Measurements from ENCODE around the gene LMX1A.
A peak's percentile ranks its signal among the peaks of the same experiment; 100 is the strongest.

LMX1A gene

DNA sequence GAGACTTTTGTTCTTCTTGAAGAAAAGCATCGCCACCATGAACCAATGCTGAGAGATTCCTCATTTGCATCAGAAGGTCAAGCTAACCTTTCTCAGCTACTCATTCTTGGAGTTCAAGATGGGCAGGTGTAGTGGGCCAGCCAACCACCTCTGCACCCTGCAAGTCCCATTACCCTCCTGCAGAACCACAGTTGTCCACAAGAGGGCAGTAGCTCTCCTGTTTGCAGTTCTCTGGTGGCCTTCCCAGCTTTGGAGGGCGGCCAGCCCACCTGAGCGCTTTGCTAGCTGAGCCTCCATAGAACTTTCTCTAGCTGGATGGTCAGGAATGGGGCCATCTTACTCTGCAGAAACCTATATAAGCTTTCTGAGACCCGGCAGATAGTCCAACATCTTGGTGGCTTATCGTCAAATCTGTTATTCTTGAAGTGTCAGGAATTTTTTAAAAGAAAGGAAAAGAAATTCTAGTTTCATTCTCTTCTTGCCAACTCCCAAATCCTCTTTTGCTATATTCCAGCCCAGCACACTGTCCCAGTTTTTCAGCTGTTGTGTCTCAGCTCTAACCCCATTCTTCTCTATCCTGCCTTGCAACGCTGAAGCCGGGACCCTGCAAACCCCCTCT is 11.0 kb upstream of the LMX1A start:
- H3K4me1 ChIP-seq (ENCODE audit: control insufficient read depth in 5 of 5, insufficient read depth in 5 of 5, low read length in 5 of 5): peaks cover 2 to 21% (median 19%) of the 10 kb centered on the region in 5 donors

DNA sequence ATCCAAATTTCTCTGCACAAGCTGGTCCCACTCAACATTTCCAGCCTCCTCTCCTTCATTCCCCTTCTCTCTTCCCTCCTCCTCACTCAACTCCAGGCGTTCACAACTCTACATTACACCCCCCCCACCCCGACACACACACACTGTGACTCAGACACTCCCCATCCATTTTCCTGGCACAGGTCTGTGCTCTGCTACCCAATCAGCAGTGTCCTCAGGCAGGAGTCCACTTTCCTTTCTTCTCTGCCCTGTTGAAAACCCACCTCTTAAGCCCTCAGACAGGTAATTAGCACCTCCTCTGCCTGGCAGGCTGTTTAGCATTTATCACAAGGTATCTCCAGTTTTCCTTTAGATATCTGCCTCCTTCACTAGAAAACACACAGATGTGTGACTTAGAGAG is 8.8 kb upstream of the LMX1A start:
- Histone ChIP-seq H3K9me3 (ENCODE audit: control insufficient read depth in 5 of 5, low read length in 5 of 5) (no peaks in the 10 kb centered on the region), H3K27me3 (ENCODE audit: control insufficient read depth in 5 of 5, insufficient read depth in 4 of 5, low read length in 5 of 5) (peaks cover 0 to 9% (median 5%) of the 10 kb centered on the region in 5 donors), H3K9ac (ENCODE audit: low read length in 5 of 5) (no peak overlapping the region)

More for the DNA sequence above, 11.0 kb upstream of the LMX1A start:
- no peak overlapping the region for H3K27ac ChIP-seq (ENCODE audit: low read depth, low read length)
- H3K27me3 ChIP-seq (ENCODE audit: control insufficient read depth in 5 of 5, insufficient read depth in 4 of 5, low read length in 5 of 5): peaks cover 0 to 9% (median 2%) of the 10 kb centered on the region in 5 donors
- H3K9me3 ChIP-seq (ENCODE audit: control insufficient read depth in 5 of 5, low read length in 5 of 5): no peaks in the 10 kb centered on the region
- H3K36me3 ChIP-seq (ENCODE audit: control insufficient read depth in 5 of 5, insufficient read depth in 5 of 5, low read length in 5 of 5): no peaks in the 10 kb centered on the region
- no peak overlapping the region for H3K4me3 ChIP-seq (ENCODE audit: low read depth in 1 of 5, low read length in 5 of 5)
- H3K9ac ChIP-seq (ENCODE audit: low read length in 5 of 5): no peak overlapping the region

DNA sequence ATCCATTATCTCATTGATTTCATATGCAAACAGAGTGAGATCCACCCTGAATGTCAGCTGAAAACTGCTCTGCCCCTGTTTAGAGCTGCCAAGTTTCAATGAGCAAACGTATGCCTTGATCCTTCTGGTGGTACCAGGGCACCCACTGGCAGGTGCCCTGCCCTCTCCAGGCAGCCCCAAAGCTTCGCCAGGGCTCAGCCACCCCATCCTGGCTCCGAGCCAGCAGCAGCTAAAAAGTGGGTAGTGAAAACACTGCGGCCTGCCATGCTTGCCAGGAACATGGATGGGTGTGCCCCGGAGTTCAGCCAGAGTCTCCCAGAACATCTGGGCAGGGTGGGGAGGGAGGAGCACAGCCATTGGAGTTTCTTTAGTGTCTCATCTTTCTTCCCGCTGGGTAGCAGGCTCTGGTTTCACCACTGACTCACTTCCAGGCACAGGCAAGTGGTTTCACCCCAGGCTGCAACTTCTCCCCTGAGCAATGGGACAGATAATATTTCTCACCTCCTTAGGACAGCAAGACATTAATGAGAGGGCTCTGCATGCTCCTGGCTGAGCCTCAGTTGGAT is 8.1 kb upstream of the LMX1A start:
- peaks cover 0 to 10% (median 5%) of the 10 kb centered on the region in 5 donors for H3K27me3 ChIP-seq (ENCODE audit: control insufficient read depth in 5 of 5, insufficient read depth in 4 of 5, low read length in 5 of 5)
- H3K36me3 ChIP-seq (ENCODE audit: control insufficient read depth in 5 of 5, insufficient read depth in 5 of 5, low read length in 5 of 5): no peaks in the 10 kb centered on the region
- no peak overlapping the region for H3K9ac ChIP-seq (ENCODE audit: low read length in 5 of 5)
- peak overlapping the region; percentile 12 for H3K27ac ChIP-seq (ENCODE audit: low read depth, low read length)
- H3K4me3 ChIP-seq (ENCODE audit: low read depth in 1 of 5, low read length in 5 of 5): no peak overlapping the region
- no peaks in the 10 kb centered on the region for H3K9me3 ChIP-seq (ENCODE audit: control insufficient read depth in 5 of 5, low read length in 5 of 5)
- peaks cover 0 to 13% (median 8%) of the 10 kb centered on the region in 5 donors for H3K4me1 ChIP-seq (ENCODE audit: control insufficient read depth in 5 of 5, insufficient read depth in 5 of 5, low read length in 5 of 5)

More for the DNA sequence above, 8.8 kb upstream of the LMX1A start:
- peak overlapping the region; percentile 12 for H3K27ac ChIP-seq (ENCODE audit: low read depth, low read length)
- no peaks in the 10 kb centered on the region for H3K36me3 ChIP-seq (ENCODE audit: control insufficient read depth in 5 of 5, insufficient read depth in 5 of 5, low read length in 5 of 5)
- H3K4me1 ChIP-seq (ENCODE audit: control insufficient read depth in 5 of 5, insufficient read depth in 5 of 5, low read length in 5 of 5): peaks cover 0 to 13% (median 8%) of the 10 kb centered on the region in 5 donors
- H3K4me3 ChIP-seq (ENCODE audit: low read depth in 1 of 5, low read length in 5 of 5): no peak overlapping the region

DNA sequence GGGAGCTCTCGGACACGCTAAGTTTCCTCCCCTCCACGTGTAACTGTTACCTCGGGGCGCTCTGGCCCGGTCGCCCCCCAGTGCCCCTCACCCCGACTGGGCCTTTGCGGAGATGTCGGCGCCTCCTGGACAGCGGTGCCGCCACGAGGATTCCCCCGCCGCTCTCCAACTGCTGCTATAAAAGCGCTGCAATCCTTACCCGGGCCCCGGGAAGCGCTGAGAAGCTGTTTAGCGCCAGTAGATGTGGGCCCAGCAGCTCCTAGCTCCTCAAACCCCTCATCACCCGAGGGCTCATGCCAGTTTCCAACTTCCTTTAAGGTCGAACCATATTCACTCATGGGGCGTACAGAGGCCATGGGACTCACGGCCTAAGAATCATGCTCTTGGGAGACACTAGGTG is 361 bp upstream of the LMX1A start:
- Histone ChIP-seq H3K27ac (ENCODE audit: low read depth, low read length) (no peak overlapping the region), H3K4me3 (ENCODE audit: low read depth in 1 of 5, low read length in 5 of 5) (peak overlapping the region in 3 of 5 donors; percentile 26 to 69 (median 58)), H3K36me3 (ENCODE audit: control insufficient read depth in 5 of 5, insufficient read depth in 5 of 5, low read length in 5 of 5) (no peaks in the 10 kb centered on the region), H3K27me3 (ENCODE audit: control insufficient read depth in 5 of 5, insufficient read depth in 4 of 5, low read length in 5 of 5) (peaks cover 0 to 51% (median 30%) of the 10 kb centered on the region in 5 donors), H3K9ac (ENCODE audit: low read length in 5 of 5) (no peak overlapping the region), H3K9me3 (ENCODE audit: control insufficient read depth in 5 of 5, low read length in 5 of 5) (no peaks in the 10 kb centered on the region), H3K4me1 (ENCODE audit: control insufficient read depth in 5 of 5, insufficient read depth in 5 of 5, low read length in 5 of 5) (peaks cover 0 to 31% (median 21%) of the 10 kb centered on the region in 5 donors)

DNA sequence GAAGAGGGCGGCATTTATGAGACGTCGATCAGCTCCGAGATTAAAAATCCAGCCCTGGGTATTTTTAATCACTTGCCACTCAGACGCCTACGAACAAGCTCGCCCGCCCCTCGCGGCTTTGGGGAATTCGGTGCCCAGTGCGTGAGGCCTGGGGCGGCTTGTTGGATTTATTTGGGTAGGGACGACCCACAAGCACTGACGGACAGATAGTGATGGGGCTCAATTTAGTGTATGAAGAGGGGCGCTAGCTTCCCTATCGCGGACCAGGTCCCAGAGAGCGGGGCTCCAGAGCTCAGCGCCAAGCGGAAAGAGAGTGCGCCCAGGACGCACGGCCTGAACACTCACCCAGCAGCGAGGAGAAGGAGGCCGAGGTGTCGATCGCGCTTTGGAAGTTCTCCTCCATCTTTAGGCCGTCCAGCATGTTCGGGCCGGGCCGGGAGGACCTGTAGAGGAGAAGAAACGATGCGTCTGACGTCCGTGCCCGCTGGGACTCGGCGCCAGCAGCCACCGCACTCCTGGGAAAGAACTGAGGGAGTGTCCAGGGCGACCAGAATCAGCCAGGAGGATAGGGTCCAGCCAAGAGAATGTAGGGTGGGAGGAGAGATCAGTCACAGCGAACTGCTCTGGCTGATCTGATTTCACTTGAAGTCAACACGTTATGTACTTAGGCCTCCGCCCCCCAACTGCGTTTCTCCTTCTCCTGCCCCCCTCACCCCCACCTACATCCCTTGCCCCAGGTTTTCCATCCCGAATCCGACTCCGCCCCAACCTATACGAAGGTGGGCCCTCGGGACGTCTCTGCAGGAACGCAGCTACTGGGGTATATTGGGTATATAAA is 1.2 kb downstream of the LMX1A start:
- H3K27me3 ChIP-seq (ENCODE audit: control insufficient read depth in 5 of 5, insufficient read depth in 4 of 5, low read length in 5 of 5): peaks cover 0 to 58% (median 34%) of the 10 kb centered on the region in 5 donors
- peak overlapping the region in 1 of 5 donors; percentile 52 for H3K9ac ChIP-seq (ENCODE audit: low read length in 5 of 5)
- no peaks in the 10 kb centered on the region for H3K36me3 ChIP-seq (ENCODE audit: control insufficient read depth in 5 of 5, insufficient read depth in 5 of 5, low read length in 5 of 5)
- no peak overlapping the region for H3K27ac ChIP-seq (ENCODE audit: low read depth, low read length)
- no peaks in the 10 kb centered on the region for H3K9me3 ChIP-seq (ENCODE audit: control insufficient read depth in 5 of 5, low read length in 5 of 5)
- H3K4me3 ChIP-seq (ENCODE audit: low read depth in 1 of 5, low read length in 5 of 5): peak overlapping the region in 4 of 5 donors; percentile 58 to 74 (median 68)
- H3K4me1 ChIP-seq (ENCODE audit: control insufficient read depth in 5 of 5, insufficient read depth in 5 of 5, low read length in 5 of 5): peaks cover 0 to 31% (median 21%) of the 10 kb centered on the region in 5 donors

DNA sequence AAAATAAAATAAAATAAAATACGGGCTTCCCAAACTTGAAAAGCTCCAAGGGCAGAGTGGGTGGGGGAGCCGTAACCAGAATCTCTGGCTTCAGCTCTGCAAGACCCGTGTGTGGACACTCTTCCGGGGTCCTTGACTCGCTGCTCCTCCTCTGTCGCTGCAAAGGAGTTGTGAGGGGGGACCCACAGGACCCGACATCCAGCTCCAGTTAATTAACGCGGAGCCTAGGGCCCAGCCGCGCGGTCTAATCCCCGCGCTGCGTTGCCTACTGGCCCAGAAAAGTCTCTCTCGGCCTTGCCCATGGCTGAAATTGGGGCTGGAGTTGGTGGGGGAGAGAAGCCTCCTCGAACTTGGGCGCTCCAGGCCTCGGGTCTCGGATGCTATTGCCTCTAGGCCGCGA is 1.8 kb downstream of the LMX1A start:
- no peaks in the 10 kb centered on the region for H3K9me3 ChIP-seq (ENCODE audit: control insufficient read depth in 5 of 5, low read length in 5 of 5)
- peaks cover 0 to 64% (median 31%) of the 10 kb centered on the region in 5 donors for H3K27me3 ChIP-seq (ENCODE audit: control insufficient read depth in 5 of 5, insufficient read depth in 4 of 5, low read length in 5 of 5)
- no peak overlapping the region for H3K9ac ChIP-seq (ENCODE audit: low read length in 5 of 5)
- no peak overlapping the region for H3K4me3 ChIP-seq (ENCODE audit: low read depth in 1 of 5, low read length in 5 of 5)
- H3K27ac ChIP-seq (ENCODE audit: low read depth, low read length): no peak overlapping the region
- no peaks in the 10 kb centered on the region for H3K36me3 ChIP-seq (ENCODE audit: control insufficient read depth in 5 of 5, insufficient read depth in 5 of 5, low read length in 5 of 5)
- peaks cover 0 to 31% (median 21%) of the 10 kb centered on the region in 5 donors for H3K4me1 ChIP-seq (ENCODE audit: control insufficient read depth in 5 of 5, insufficient read depth in 5 of 5, low read length in 5 of 5)

DNA sequence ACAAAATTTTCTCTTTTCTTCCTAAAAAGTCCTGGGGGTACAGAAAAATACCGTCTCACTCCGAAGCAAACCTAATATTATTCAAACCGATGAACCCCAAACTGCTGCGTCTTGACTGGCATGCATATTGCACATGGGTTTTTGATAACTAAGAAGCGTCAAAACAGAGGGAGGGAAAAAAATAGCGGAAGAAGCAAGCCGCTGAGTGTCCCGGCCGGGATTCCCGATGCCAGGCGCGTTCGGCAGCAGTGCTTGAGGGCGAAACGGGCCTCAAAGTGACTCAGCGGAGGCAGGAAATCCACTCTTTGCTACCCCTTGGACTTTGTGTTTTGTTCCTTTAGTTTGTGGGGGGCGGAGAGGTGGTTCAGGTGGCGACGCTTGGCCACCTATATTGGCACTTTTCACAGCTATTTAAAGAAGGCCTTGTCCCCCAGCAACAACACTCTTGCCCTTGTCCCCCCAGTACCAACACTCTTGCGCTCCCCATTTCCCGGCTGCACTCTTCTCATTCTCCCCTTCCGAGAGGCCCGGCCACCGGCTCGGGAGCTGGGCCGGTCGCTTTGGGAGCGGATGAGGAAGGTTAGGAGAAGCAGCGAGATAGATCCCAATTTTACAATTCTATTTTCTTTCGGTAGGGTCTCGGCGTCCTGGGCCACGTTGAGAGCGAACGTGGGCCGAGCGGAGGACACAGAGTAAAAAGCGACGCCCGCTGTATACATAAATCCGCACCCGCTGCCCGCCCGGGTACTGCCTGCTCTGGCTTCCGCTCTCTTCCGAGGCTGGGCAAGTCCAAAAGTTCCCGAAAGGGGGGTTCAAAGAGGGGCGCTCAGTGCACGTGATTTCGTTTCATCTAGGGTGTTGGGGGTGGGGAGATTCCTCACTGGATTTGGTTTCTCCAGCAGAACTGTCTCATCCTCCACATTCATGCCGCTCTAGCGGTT is 2.5 kb downstream of the LMX1A start:
- Histone ChIP-seq H3K27ac (ENCODE audit: low read depth, low read length) (no peak overlapping the region), H3K4me3 (ENCODE audit: low read depth in 1 of 5, low read length in 5 of 5) (no peak overlapping the region), H3K27me3 (ENCODE audit: control insufficient read depth in 5 of 5, insufficient read depth in 4 of 5, low read length in 5 of 5) (peaks cover 0 to 66% (median 31%) of the 10 kb centered on the region in 5 donors), H3K9me3 (ENCODE audit: control insufficient read depth in 5 of 5, low read length in 5 of 5) (no peaks in the 10 kb centered on the region), H3K36me3 (ENCODE audit: control insufficient read depth in 5 of 5, insufficient read depth in 5 of 5, low read length in 5 of 5) (no peaks in the 10 kb centered on the region), H3K9ac (ENCODE audit: low read length in 5 of 5) (no peak overlapping the region), H3K4me1 (ENCODE audit: control insufficient read depth in 5 of 5, insufficient read depth in 5 of 5, low read length in 5 of 5) (peaks cover 0 to 31% (median 21%) of the 10 kb centered on the region in 5 donors)

DNA sequence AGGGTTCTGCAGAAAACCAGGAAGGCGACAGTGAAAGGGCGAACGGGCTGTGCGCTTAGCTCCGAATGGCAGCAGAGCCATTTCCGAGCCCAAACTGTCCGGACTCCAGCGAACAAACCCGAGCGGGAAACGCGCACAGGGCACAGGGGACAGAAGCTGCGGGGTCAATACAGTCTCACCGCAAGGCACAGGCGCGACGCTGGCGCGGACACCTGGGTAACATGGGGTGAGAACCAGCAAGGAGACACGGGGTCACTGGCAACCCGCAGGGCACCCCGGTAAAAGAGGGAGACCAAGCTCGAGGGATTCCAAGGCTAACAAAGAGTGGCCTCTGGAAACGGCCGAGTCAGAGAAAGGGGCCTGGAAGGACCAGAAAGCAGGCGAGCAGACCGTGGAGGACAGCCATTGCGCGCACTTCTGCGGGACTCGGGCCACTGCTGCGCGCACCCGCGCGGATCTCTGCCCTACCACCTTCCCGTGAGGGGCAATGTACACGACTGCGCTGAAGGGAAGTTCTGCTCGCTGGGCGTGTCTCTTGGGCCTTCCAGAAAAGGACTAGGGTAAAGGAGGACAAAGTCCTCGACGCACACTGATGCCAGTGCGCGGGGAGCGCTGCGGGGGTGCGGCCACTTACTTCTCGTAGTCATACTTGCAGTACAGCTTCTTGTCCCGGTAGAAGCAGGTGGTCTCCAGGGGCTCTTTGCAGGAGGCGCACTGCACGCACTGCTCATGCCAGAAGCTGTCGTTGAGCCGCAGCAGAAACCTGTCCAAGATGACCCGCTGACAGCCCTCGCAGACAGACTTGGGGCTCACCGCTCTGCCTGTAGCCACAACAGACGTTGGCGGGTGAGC is 3.8 kb downstream of the LMX1A start:
- H3K4me3 ChIP-seq (ENCODE audit: low read depth in 1 of 5, low read length in 5 of 5): no peak overlapping the region
- H3K27me3 ChIP-seq (ENCODE audit: control insufficient read depth in 5 of 5, insufficient read depth in 4 of 5, low read length in 5 of 5): peaks cover 0 to 68% (median 35%) of the 10 kb centered on the region in 5 donors
- H3K4me1 ChIP-seq (ENCODE audit: control insufficient read depth in 5 of 5, insufficient read depth in 5 of 5, low read length in 5 of 5): peaks cover 0 to 31% (median 24%) of the 10 kb centered on the region in 5 donors
- H3K36me3 ChIP-seq (ENCODE audit: control insufficient read depth in 5 of 5, insufficient read depth in 5 of 5, low read length in 5 of 5): no peaks in the 10 kb centered on the region
- H3K27ac ChIP-seq (ENCODE audit: low read depth, low read length): no peak overlapping the region
- no peaks in the 10 kb centered on the region for H3K9me3 ChIP-seq (ENCODE audit: control insufficient read depth in 5 of 5, low read length in 5 of 5)
- no peak overlapping the region for H3K9ac ChIP-seq (ENCODE audit: low read length in 5 of 5)
